HUDEP-2 (cell line): ENCODE measurements around the gene OAS2.
A peak's percentile ranks its signal among the peaks of the same experiment; 100 is the strongest.
"Not testable (repeated sequence)": the region's sequence is repeated elsewhere in the genome, so short reads cannot be mapped to it uniquely, and the experiment has no call there.

ENCODE experiments used
- DNase-seq, 76 experiments: peaks; one replicate each; lab custom pipeline; 2025; ENCODE audit not compliant: unreplicated experiment in 76 of 76; lab: John Stamatoyannopoulos, UW

The OAS2 gene

DNA sequence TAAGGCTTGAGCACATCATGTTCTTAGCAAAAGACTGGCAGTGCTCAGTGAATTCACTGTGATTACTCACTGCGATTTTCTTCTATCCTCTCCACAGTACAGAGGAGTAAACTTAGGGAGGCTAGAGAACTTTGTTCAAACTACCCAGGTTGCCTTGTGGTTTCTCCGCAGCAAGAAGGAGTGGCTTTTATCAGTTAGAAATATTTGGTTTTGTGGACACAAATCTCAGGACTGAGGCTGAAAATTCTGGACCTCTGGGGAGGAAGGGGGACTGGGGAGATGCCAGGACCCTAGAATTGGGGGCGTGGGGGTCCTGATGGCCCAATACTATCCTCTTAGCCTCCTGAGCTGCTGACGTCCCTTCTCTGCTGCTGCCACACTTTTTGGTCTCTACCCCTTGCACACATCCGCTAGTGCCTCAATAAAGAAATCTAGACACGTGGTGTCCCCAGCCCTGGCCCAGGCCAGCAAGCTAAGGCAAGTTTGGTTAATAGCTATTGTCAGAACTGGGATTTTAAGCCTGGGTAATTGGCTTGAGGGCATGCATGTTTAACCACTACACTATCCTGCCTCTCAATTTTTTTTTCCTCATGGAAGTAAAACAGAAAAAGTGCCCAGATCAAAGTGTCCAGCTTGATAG, 842 bp downstream of the OAS2 start:
- no peak for DNase-seq

DNA sequence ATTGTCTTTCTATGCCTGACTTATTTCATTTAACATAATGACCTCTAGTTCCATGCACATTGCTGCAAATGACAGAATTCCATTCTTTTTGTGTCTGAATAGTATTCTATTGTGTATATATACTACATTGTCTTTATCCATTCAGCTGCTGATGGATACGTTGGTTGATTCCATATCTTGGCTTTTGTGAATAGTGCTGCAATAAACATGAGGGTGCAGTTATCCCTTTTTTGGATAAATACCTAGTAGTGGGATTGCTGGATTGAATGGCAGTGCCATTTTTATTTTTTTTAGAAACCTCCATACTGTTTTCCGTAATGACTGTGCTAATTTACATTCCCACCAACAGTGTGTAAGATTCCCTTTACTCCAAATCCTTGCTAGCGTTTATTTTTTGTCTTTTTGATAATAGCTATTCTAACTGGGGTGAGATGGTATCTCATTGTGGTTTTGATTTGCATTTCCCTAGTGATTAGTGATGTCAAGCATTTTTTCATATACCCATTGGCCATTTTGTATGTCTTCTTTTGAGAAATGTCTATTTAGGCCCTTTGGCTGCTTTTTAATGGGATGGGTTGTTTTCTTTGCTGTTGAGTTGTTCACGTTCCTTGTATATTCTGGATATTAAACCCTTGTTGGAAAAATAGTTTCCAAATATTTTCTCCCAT, 2.3 kb downstream of the OAS2 start:
- no peak for DNase-seq

DNA sequence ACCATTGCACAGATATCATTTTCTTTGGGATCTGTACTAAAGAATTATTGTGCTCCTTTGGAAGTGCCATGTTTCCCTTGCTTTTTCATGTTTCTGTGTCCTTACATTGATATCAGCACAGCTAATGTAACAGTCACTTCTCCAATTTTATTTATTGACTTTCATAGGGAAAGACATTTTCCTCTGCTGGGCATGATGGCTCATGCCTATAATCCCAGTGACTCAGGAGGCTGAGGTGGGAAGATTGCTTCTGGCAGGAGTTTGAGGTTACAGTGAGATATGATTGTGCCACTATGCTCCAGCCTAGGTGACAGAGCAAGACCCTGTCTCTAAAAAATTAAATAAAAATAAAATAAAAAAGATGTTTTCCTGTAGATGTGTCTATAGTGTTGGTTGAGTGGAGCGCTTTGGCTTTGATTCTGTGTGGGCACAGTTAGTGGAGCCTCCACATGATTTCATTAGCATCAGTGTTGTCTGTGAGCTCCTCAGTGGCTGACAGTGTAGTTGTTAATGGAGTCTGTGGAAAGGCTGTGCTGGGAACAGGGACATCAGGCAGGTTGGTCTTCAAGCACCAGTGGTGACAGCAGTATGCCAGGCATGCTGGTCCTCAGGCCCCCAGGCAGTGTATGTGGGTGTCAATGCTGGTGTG, 7.4 kb downstream of the OAS2 start:
- DNase-seq = no peak

DNA sequence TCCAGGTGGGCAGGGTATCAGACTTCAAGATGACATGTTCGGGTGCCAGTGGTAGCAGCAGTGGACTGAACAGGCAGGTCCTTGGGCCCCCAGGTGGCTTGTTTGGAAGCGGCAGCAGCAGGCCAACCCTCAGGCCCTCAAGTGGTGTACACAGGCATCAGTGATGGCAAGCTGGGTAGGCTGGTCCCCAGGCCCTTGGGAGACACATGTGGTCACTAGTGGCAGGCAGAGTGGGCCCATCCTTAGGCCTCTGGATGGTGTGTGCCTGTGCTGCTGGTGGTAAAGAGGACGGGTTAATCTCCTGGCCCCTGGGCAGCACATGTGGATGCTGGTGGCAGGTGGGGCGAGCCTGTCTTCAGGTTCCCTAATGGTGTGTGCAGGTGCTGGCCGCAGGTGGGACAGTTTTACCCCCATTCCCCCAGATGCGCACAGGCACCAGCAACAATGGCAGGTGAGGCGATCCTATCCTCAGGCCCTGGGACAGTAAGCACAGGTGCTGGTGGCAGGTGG, 8.0 kb downstream of the OAS2 start:
- no peak for DNase-seq

GRCh38 chr12:112987561-112987960, 9.2 kb downstream of the OAS2 start:
- no peak for DNase-seq

GRCh38 chr12:112988224-112988623, 9.9 kb downstream of the OAS2 start:
- DNase-seq = no peak

DNA sequence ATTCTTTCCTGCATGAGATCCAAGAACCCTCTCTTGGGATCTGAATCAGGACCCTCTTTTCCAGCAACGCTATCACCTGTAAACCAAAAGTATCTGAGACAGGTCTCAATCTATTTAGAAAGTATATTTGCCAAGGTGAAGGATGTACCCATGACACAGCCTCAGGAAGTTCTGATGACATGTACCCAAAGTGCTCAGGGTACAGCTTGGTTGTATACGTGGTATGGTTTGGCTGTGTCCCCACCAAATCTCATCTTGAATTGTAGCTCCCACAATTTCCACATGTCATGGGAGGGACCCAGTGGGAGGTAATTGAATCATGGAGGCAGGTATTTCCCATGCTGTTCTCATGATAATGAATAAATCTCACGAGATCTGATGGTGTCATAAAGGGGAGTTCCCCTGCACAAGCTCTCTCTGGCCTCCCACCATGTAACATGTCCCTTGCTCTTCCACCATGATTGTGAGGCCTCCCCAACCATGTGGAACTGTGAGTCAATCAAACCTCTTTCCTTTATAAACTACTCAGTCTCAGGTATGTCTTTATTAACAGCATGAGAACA, 10.6 kb downstream of the OAS2 start:
- not testable (repeated sequence) for DNase-seq

- no peak for DNase-seq
Measured at GRCh38 chr12:112989806-112990205, 11.5 kb downstream of the OAS2 start.

DNA sequence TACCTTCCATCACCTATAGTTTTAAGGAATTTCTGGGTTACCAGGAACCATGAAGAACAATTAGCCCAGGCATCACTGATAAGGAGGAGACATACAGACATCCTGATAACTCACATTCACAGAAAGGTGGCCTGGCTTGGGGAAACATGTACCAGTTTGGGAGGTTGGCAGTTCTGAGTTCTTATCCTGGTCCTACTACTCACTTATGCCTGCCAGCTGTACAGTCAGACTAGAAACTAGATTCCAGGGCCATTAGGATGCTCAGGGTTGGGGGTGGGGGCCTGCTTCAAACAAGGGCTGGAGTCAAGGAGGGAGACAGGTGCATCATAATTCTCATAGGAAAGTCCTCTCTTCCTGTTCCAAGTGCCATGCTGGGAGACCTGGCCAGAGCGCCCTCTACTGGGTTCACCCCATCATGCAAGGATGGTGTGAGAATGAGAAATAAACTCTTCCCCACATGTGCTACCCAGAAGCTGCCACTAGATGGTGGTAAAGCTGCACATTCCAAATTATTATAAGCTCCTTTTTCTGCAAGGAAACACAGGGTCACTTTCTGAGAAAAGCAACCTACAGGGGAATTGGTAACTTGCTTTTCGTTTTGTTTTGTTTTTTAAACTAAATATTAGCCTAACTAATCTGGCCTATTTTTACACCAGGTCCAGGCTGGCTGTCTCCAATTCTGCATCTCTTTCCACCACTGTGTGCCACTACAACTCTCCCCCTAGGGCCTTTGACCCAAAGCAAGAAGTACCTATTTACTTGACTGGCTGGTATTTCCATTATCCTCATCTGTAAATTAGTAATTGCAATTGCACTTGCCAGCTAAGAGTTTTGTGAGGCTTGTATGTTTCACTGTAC, 14.5 kb downstream of the OAS2 start:
- peak in 40 of 76 experiments; percentile 1 to 60 (median 21) for DNase-seq

DNA sequence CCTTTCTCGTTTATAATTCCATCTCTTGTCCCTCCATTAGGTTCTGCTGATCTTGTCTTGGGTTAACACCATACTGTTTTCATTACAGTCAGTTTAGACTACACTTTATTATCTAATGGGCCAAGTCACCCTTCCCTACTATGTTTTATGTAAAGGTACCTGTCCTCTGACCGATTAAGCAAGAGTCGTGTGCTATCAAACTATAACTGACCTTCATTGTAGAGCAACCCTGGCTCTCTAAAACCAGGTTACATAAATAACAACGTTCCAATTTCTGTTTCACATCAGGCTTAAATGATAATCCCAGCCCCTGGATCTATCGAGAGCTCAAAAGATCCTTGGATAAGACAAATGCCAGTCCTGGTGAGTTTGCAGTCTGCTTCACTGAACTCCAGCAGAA, 16.7 kb downstream of the OAS2 start:
- DNase-seq = no peak

- no peak for DNase-seq
Measured at GRCh38 chr12:112996501-112996900, 18.2 kb downstream of the OAS2 start.

- DNase-seq = no peak
Measured at GRCh38 chr12:112997506-112997905, 19.2 kb downstream of the OAS2 start.

DNA sequence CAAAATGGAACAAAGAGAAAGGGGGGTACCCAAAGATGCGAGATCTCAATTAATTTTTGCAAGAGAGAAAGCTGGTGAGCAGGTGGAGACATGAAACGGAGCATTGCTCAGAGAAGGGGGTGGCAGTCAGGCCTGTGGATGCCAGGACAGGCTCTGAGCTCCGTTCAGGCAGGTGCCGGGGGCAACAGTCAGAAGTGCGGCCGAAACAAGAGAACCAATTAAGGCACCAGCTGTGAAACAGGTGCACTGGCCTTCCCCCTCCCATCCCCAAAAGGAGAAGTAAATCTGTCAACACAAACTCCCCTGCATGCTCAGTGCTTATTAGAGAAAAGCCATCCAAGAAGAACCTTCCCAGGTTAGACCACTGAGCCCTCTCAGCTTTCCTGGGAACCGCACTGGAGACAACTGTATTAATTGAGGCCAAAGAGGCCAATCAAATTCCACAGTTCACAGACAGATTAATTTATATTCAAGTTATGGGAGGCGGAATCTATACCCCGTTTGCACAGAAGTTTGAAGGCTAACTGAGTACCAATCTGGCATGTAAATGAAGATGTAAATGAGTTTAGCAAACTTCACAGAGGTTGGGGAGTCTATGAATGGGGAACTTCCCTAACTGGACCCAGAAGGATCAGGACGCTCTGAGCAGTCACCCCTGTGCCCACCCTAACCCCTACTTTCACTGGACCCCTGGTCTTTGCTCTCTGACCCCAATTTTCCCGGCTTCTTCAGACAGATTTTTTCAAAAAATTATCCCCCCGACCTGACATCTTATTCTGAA, 20.9 kb downstream of the OAS2 start:
- no peak for DNase-seq

DNA sequence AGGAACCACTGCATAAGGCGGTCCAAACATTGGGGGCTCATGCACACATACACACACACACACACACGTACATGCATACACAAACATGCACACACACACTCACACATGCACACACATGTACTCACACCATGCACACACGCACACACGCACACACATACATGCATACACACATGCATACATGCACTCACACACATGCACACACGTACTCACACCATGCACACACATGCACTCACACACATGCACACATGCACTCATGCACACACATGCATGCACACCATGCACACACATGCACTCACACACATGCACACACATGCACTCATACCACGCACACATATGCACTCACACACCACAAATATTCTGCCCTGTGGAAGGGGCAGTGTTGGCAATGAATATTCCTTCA, 22.1 kb downstream of the OAS2 start:
- no peak for DNase-seq

GRCh38 chr12:113002155-113002554, 23.8 kb downstream of the OAS2 start:
- DNase-seq = no peak

- DNase-seq = no peak
Measured at GRCh38 chr12:113002676-113003075, 24.4 kb downstream of the OAS2 start.

- no peak for DNase-seq
Measured at GRCh38 chr12:113003636-113004035, 25.3 kb downstream of the OAS2 start.

- DNase-seq = peak in 1 of 76 experiments; percentile 1
Measured at GRCh38 chr12:113005762-113006161, 27.4 kb downstream of the OAS2 start.

DNA sequence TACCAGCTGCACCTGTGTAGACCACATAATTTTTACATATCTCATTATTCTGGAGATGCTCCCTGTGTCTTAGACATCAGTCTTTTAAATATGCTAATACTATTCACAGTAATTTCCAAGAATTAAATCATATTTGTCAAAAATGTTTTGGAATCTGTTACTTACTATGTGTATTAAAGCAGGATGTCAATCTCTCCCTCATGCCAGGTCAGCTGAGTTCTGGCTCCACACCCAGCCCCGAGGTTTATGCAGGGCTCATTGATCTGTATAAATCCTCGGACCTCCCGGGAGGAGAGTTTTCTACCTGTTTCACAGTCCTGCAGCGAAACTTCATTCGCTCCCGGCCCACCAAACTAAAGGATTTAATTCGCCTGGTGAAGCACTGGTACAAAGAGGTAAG, 27.9 kb downstream of the OAS2 start:
- DNase-seq = no peak

DNA sequence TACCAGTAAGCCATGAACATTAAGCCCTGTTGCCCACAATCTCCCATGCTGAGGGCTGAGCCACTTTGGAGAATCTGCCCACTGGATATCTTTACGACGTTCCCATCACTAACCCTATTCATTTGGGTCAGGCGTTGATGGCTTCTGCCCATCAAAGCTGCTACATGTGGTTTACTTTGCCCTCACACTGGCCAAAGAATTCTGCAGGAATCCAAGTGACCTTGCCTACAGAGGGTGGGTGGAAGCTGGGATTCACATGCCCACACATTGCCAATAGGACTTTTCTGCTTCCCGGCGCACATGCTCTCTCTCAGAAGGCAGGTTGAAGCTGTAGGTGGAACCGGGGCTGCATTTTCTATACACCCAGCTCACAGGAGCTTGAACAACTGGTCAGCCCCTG, 28.3 kb downstream of the OAS2 start:
- DNase-seq = no peak
